Measurements from ENCODE around the gene LCMT1.

LCMT1 gene

GRCh38 chr16:25094596-25094995 lies 16.9 kb upstream of the LCMT1 start:
- Histone ChIP-seq H3K79me2 (ENCODE audit: insufficient read depth, low read length) (no peaks in the 10 kb centered on the region), H3K27ac (ENCODE audit: low read length) (no peak overlapping the region), H3K4me3 (ENCODE audit: low read depth in 1 of 2, low read length in 2 of 2) (no peak overlapping the region), H2AFZ (ENCODE audit: low read depth, low read length) (no peak overlapping the region), H3K27me3 (ENCODE audit: insufficient read depth, low read length, poor library complexity) (no peaks in the 10 kb centered on the region), H3K36me3 (ENCODE audit: insufficient read depth, low read length) (no peaks in the 10 kb centered on the region), H3K9ac (ENCODE audit: low read depth, low read length) (no peak overlapping the region), H4K20me1 (ENCODE audit: insufficient read depth, low read length) (no peaks in the 10 kb centered on the region), H3K4me2 (ENCODE audit: insufficient read depth, low read length) (no peak overlapping the region), H3K4me1 (ENCODE audit: insufficient read depth, low read length) (peaks cover 23% of the 10 kb centered on the region), H3K9me3 (ENCODE audit: insufficient read depth, low read length, severe bottlenecking) (no peaks in the 10 kb centered on the region)
- TF ChIP-seq EZH2 (IDR thresholded peaks at IDR 0.05; ENCODE audit: borderline replicate concordance, low read depth, low read length, severe bottlenecking): no peak
- TF ChIP-seq, protein P1, sequence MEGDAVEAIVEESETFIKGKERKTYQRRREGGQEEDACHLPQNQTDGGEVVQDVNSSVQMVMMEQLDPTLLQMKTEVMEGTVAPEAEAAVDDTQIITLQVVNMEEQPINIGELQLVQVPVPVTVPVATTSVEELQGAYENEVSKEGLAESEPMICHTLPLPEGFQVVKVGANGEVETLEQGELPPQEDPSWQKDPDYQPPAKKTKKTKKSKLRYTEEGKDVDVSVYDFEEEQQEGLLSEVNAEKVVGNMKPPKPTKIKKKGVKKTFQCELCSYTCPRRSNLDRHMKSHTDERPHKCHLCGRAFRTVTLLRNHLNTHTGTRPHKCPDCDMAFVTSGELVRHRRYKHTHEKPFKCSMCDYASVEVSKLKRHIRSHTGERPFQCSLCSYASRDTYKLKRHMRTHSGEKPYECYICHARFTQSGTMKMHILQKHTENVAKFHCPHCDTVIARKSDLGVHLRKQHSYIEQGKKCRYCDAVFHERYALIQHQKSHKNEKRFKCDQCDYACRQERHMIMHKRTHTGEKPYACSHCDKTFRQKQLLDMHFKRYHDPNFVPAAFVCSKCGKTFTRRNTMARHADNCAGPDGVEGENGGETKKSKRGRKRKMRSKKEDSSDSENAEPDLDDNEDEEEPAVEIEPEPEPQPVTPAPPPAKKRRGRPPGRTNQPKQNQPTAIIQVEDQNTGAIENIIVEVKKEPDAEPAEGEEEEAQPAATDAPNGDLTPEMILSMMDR (IDR thresholded peaks at IDR 0.05; ENCODE audit: borderline replicate concordance, extremely low read depth, low read length, poor library complexity, severe bottlenecking): no peak
- no peak for ATAC-seq (ENCODE audit: insufficient read depth, low read depth)
- no peak for DNase-seq

DNA sequence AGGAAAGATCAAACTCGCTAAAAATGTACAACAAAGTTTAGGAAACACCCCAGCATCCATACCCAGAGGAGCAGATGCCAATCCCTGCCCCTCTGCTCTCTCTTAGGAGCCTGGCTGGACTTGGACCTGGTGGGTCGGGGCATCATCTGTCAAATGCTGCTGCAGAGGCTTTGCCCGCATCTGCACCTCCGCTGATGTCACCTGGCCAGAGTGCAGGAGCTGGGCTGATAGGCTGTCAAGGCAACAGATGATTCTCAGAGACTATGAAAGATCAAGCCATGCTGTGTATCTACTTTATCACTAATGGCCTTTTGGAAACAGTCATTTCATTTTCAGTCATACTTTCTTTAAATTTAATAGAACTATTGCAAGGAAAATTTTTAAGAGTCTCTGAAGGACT lies 15.9 kb upstream of the LCMT1 start:
- TF ChIP-seq, protein P1 (IDR thresholded peaks at IDR 0.05; ENCODE audit: borderline replicate concordance, extremely low read depth, low read length, poor library complexity, severe bottlenecking): no peak
- Histone ChIP-seq H3K27me3 (ENCODE audit: insufficient read depth, low read length, poor library complexity) (no peaks in the 10 kb centered on the region), H3K4me3 (ENCODE audit: low read depth in 1 of 2, low read length in 2 of 2) (no peak overlapping the region), H3K27ac (ENCODE audit: low read length) (no peak overlapping the region), H3K9ac (ENCODE audit: low read depth, low read length) (no peak overlapping the region), H3K4me1 (ENCODE audit: insufficient read depth, low read length) (peaks cover 23% of the 10 kb centered on the region), H3K4me2 (ENCODE audit: insufficient read depth, low read length) (no peak overlapping the region), H3K36me3 (ENCODE audit: insufficient read depth, low read length) (no peaks in the 10 kb centered on the region), H3K79me2 (ENCODE audit: insufficient read depth, low read length) (no peaks in the 10 kb centered on the region), H4K20me1 (ENCODE audit: insufficient read depth, low read length) (no peaks in the 10 kb centered on the region), H2AFZ (ENCODE audit: low read depth, low read length) (no peak overlapping the region), H3K9me3 (ENCODE audit: insufficient read depth, low read length, severe bottlenecking) (no peaks in the 10 kb centered on the region)
- DNase-seq: no peak
- no peak for ATAC-seq (ENCODE audit: insufficient read depth, low read depth)

- H3K4me2 ChIP-seq (ENCODE audit: insufficient read depth, low read length): no peak overlapping the region
- H4K20me1 ChIP-seq (ENCODE audit: insufficient read depth, low read length): no peaks in the 10 kb centered on the region
- H3K79me2 ChIP-seq (ENCODE audit: insufficient read depth, low read length): no peaks in the 10 kb centered on the region
- TF ChIP-seq, protein P1 (IDR thresholded peaks at IDR 0.05; ENCODE audit: borderline replicate concordance, extremely low read depth, low read length, poor library complexity, severe bottlenecking): no peak
- no peak for TF ChIP-seq EZH2 (IDR thresholded peaks at IDR 0.05; ENCODE audit: borderline replicate concordance, low read depth, low read length, severe bottlenecking)
- H3K36me3 ChIP-seq (ENCODE audit: insufficient read depth, low read length): no peaks in the 10 kb centered on the region
- H3K4me3 ChIP-seq (ENCODE audit: low read depth in 1 of 2, low read length in 2 of 2): no peak overlapping the region
- ATAC-seq (ENCODE audit: insufficient read depth, low read depth) (no peak), DNase-seq (no peak)
- no peak overlapping the region for H2AFZ ChIP-seq (ENCODE audit: low read depth, low read length)
- no peaks in the 10 kb centered on the region for H3K27me3 ChIP-seq (ENCODE audit: insufficient read depth, low read length, poor library complexity)
- no peak overlapping the region for H3K9ac ChIP-seq (ENCODE audit: low read depth, low read length)
- peaks cover 23% of the 10 kb centered on the region for H3K4me1 ChIP-seq (ENCODE audit: insufficient read depth, low read length)
- H3K9me3 ChIP-seq (ENCODE audit: insufficient read depth, low read length, severe bottlenecking): no peaks in the 10 kb centered on the region
- no peak overlapping the region for H3K27ac ChIP-seq (ENCODE audit: low read length)
These were observed 14.1 kb upstream of the LCMT1 start for GRCh38 chr16:25097276-25097975.
